ENCODE data around the gene ING2. TPM values are rescaled to one million over a fixed set of nuclear protein-coding genes. Genes with fewer than 3 reads are reported as not detected.
"Not testable (repeated sequence)": the region's sequence is repeated elsewhere in the genome, so short reads cannot be mapped to it uniquely, and the experiment has no call there.

The ING2 gene, protein sequence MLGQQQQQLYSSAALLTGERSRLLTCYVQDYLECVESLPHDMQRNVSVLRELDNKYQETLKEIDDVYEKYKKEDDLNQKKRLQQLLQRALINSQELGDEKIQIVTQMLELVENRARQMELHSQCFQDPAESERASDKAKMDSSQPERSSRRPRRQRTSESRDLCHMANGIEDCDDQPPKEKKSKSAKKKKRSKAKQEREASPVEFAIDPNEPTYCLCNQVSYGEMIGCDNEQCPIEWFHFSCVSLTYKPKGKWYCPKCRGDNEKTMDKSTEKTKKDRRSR
- total RNA-seq (2014; rRNA removed; shearing (Covaris generic); ENCODE audit: low replicate concordance) = 5.4 and 7.5 TPM in 2 replicates

DNA sequence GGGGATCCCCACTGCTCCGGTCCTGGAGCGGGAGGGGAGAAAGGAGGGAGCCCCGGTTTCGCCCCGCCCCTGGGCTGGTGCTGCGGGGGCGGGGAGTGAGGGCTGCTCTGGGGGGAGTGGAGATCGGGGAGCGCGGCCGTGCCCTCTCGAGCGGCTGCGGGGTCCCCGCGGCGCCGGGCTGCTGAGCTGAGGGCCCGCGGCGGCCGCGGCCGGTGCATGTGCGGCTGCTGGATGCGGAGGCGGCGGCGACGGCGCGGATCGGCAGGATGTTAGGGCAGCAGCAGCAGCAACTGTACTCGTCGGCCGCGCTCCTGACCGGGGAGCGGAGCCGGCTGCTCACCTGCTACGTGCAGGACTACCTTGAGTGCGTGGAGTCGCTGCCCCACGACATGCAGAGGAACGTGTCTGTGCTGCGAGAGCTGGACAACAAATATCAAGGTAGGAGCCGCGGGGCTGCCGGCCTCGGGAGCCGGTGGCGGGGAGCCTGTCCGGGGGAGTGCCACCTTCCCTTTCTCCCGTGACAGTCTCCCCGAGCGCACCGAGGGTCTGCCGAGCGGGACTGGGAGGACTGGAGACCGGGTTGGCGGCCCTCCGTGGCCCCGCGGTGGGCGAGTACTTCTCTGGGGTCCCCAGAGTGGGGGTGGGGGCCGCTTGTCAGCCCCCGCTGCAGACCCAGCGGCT lies at the start of gene ING2:
TSS of gene ING2 (plus strand) at position 129 of the 681 bp plus-strand sequence. CDS start at position 267, 138 bp downstream.
- Histone ChIP-seq H3K9me2 (replicated peaks; ENCODE audit: insufficient read depth, low read length) (no peaks in the 10 kb centered on the region), H3K27me3 (ENCODE audit: low read length) (no peaks in the 10 kb centered on the region), H3K4me3 (ENCODE audit: low read length) (peak within 1 kb of the TSS; percentile 82), H4K20me1 (ENCODE audit: insufficient read depth, low read depth, low read length) (0 out of 2 replicates have a peak, but pooled peaks cover 4% of the 10 kb centered on the region), H3K9me3 (ENCODE audit: low read length) (no peaks in the 10 kb centered on the region), H3K4me1 (ENCODE audit: low read length) (peaks cover 26% of the 10 kb centered on the region), H3K9ac (ENCODE audit: low read length) (peak within 1 kb of the TSS; percentile 78), H3K4me2 (ENCODE audit: low read depth, low read length, poor library complexity, severe bottlenecking) (peak within 1 kb of the TSS; percentile 85), H2AFZ (ENCODE audit: low read length) (peak within 1 kb of the TSS; percentile 50; the same call in 1 of the 2 replicates), H3K36me3 (ENCODE audit: insufficient read depth, low read length) (no peaks in the 10 kb centered on the region), H3K79me2 (ENCODE audit: low read length) (peaks cover 56% of the 10 kb centered on the region), H3K27ac (ENCODE audit: low read length) (peak within 1 kb of the TSS; percentile 71)
- peak; percentile 83 for DNase-seq

DNA sequence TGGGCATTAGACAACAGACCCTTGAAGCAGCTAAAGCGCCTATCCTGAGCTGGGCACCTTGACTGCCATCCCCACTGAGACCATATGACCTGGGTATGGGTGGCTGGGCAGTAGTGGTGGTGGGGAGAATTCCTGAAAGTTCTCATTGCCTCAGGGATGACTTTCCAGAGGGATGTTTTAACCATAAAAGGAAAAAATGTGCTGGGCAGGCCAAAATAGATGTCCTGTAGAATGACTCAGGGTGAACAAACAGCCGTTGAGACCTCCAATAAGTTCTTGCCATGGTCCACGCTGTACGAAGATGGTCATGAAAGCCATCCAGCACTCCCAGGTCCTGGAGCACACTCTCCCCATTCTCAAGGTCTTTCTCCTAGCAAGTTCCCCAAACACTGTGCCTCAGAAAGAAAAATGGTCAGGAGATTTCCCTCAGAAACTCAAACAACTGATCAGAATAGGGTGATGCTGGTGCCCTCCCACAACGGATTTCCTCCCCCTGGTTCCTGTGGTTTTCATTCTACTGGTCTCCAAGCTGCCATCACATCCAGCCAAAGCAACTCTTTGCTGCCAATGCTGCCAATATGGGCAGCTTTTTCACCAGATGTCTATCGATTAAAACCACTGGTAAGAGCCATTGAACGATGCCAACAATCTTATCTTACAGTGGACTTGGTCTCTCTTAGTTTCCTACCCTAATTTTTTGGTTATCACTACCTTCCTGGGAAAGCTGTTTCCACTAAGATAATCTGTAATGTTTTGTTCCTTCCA lies 49.2 kb upstream of the ING2 start:
- no peaks in the 10 kb centered on the region for H3K36me3 ChIP-seq (ENCODE audit: insufficient read depth, low read length)
- no peaks in the 10 kb centered on the region for H3K27me3 ChIP-seq (ENCODE audit: low read length)
- no peak for DNase-seq
- no peaks in the 10 kb centered on the region for H3K9me2 ChIP-seq (replicated peaks; ENCODE audit: insufficient read depth, low read length)
- H3K4me2 ChIP-seq (ENCODE audit: low read depth, low read length, poor library complexity, severe bottlenecking) = no peak overlapping the region
- H3K4me1 ChIP-seq (ENCODE audit: low read length) = no peaks in the 10 kb centered on the region
- H3K27ac ChIP-seq (ENCODE audit: low read length) = no peak overlapping the region
- H3K9ac ChIP-seq (ENCODE audit: low read length) = no peak overlapping the region
- H3K79me2 ChIP-seq (ENCODE audit: low read length) = no peaks in the 10 kb centered on the region
- no peaks in the 10 kb centered on the region for H4K20me1 ChIP-seq (ENCODE audit: insufficient read depth, low read depth, low read length)
- H2AFZ ChIP-seq (ENCODE audit: low read length) = no peak overlapping the region
- H3K4me3 ChIP-seq (ENCODE audit: low read length) = no peak overlapping the region
- no peaks in the 10 kb centered on the region for H3K9me3 ChIP-seq (ENCODE audit: low read length)

DNA sequence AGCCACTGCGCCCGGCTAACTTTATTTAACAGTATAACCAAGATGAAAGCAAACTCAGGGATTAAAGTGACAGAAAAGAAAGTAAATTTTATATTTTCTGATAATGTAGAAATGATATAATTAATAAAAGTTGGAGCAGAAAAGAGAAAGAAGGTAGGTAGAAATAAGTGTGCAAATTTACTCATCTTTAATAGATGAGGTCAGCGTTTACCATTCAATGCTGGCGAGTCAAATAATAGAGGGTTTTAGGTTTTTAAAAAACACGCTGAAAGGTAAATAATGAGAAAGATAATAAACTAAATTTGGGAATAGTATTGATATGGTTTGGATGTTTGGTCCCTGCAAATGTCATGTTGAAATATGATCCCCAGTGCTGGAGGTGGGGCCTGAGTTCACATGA lies 46.9 kb upstream of the ING2 start:
- no peaks in the 10 kb centered on the region for H3K9me3 ChIP-seq (ENCODE audit: low read length)
- H3K4me3 ChIP-seq (ENCODE audit: low read length) = no peak overlapping the region
- H3K27me3 ChIP-seq (ENCODE audit: low read length) = no peaks in the 10 kb centered on the region
- no peaks in the 10 kb centered on the region for H3K79me2 ChIP-seq (ENCODE audit: low read length)
- H3K4me2 ChIP-seq (ENCODE audit: low read depth, low read length, poor library complexity, severe bottlenecking) = no peak overlapping the region
- H4K20me1 ChIP-seq (ENCODE audit: insufficient read depth, low read depth, low read length) = no peaks in the 10 kb centered on the region
- H3K27ac ChIP-seq (ENCODE audit: low read length) = no peak overlapping the region
- H3K36me3 ChIP-seq (ENCODE audit: insufficient read depth, low read length) = no peaks in the 10 kb centered on the region
- DNase-seq = no peak
- H3K9ac ChIP-seq (ENCODE audit: low read length) = no peak overlapping the region
- H2AFZ ChIP-seq (ENCODE audit: low read length) = no peak overlapping the region
- no peaks in the 10 kb centered on the region for H3K4me1 ChIP-seq (ENCODE audit: low read length)
- no peaks in the 10 kb centered on the region for H3K9me2 ChIP-seq (replicated peaks; ENCODE audit: insufficient read depth, low read length)

DNA sequence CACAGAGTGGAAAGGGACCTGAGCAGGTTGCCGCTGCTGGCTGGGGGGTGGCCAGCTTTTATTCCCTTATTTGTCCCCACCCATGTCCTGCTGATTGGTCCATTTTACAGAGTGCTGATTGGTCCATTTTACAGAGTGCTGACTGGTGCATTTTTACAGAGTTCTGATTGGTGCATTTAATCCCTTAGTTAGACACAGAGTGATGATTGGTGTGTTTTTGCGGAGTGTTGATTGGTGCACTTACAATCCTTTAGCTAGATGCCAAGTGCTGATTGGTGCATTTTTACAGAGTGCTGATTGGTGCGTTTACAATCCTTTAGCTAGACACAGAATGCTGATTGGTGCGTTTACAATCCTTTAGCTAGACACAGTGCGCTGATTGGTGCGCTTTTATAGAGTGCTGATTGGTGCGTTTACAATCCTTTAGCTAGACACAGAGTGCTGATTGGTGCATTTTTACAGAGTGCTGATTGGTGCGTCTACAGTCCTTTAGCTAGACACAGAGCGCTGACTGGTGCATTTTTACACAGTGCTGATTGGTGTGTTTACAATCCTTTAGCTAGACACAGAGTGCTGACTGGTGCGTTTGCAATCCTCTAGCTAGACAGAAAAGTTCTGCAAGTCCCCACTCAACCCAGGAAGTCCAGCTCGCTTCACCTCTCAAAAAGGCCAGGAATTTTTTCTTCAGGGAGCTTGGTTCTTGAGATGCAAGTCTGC lies 40.8 kb upstream of the ING2 start:
- H3K4me3 ChIP-seq (ENCODE audit: low read length); H3K9me3 ChIP-seq (ENCODE audit: low read length); DNase-seq; H3K27ac ChIP-seq (ENCODE audit: low read length); H2AFZ ChIP-seq (ENCODE audit: low read length); H3K79me2 ChIP-seq (ENCODE audit: low read length); H3K9ac ChIP-seq (ENCODE audit: low read length); H4K20me1 ChIP-seq (ENCODE audit: insufficient read depth, low read depth, low read length); H3K4me1 ChIP-seq (ENCODE audit: low read length); H3K9me2 ChIP-seq (replicated peaks; ENCODE audit: insufficient read depth, low read length); H3K27me3 ChIP-seq (ENCODE audit: low read length); H3K4me2 ChIP-seq (ENCODE audit: low read depth, low read length, poor library complexity, severe bottlenecking); H3K36me3 ChIP-seq (ENCODE audit: insufficient read depth, low read length): not testable (repeated sequence)

DNA sequence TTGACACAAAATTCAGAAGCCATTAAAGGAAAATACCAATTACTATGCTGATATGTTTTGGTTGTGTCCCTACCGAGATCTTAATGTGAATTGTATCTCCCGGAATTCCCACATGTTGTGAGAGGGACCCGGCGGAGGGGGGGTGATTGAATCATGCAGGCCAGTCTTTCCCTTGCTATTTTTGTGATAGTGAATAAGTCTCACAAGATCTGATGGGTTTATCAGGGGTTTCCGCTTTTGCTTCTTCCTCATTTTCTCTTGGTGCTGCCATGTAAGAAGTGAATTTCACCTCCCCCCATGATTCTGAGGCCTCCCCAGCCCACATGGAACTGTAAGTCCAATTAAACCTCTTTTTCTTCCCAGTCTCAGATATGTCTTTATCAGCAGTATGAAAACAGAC lies 39.0 kb upstream of the ING2 start:
- not testable (repeated sequence) for H3K79me2 ChIP-seq (ENCODE audit: low read length); H3K9ac ChIP-seq (ENCODE audit: low read length); H3K4me1 ChIP-seq (ENCODE audit: low read length); H4K20me1 ChIP-seq (ENCODE audit: insufficient read depth, low read depth, low read length); H3K9me2 ChIP-seq (replicated peaks; ENCODE audit: insufficient read depth, low read length); H3K9me3 ChIP-seq (ENCODE audit: low read length); H3K27ac ChIP-seq (ENCODE audit: low read length); H3K27me3 ChIP-seq (ENCODE audit: low read length); H2AFZ ChIP-seq (ENCODE audit: low read length); H3K36me3 ChIP-seq (ENCODE audit: insufficient read depth, low read length); H3K4me3 ChIP-seq (ENCODE audit: low read length); DNase-seq; H3K4me2 ChIP-seq (ENCODE audit: low read depth, low read length, poor library complexity, severe bottlenecking)

DNA sequence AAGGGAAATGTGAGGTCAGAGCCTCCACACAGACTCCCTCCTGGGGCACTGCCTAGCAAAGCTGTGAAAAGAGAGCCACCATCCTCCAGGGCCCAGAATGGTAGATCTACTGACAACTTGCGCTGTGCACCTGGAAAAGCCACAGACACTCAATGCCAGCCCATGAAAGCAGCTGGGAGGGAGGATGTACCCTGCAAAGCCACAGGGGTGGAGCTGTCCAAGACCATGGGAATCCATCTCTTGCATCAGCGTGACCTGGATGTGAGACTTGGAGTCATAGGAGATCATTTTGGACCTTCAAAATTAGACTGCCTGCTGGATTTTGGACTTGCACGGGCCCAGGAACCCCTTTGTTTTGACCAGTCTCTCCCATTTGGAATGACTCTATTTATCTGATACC lies 37.6 kb upstream of the ING2 start:
- Histone ChIP-seq H4K20me1 (ENCODE audit: insufficient read depth, low read depth, low read length) (no peaks in the 10 kb centered on the region), H3K4me3 (ENCODE audit: low read length) (no peak overlapping the region), H3K79me2 (ENCODE audit: low read length) (no peaks in the 10 kb centered on the region), H3K4me1 (ENCODE audit: low read length) (no peaks in the 10 kb centered on the region), H3K27me3 (ENCODE audit: low read length) (no peaks in the 10 kb centered on the region), H2AFZ (ENCODE audit: low read length) (no peak overlapping the region), H3K36me3 (ENCODE audit: insufficient read depth, low read length) (no peaks in the 10 kb centered on the region), H3K9me2 (replicated peaks; ENCODE audit: insufficient read depth, low read length) (no peaks in the 10 kb centered on the region), H3K9me3 (ENCODE audit: low read length) (no peaks in the 10 kb centered on the region), H3K4me2 (ENCODE audit: low read depth, low read length, poor library complexity, severe bottlenecking) (no peak overlapping the region), H3K27ac (ENCODE audit: low read length) (no peak overlapping the region), H3K9ac (ENCODE audit: low read length) (no peak overlapping the region)
- DNase-seq = no peak

DNA sequence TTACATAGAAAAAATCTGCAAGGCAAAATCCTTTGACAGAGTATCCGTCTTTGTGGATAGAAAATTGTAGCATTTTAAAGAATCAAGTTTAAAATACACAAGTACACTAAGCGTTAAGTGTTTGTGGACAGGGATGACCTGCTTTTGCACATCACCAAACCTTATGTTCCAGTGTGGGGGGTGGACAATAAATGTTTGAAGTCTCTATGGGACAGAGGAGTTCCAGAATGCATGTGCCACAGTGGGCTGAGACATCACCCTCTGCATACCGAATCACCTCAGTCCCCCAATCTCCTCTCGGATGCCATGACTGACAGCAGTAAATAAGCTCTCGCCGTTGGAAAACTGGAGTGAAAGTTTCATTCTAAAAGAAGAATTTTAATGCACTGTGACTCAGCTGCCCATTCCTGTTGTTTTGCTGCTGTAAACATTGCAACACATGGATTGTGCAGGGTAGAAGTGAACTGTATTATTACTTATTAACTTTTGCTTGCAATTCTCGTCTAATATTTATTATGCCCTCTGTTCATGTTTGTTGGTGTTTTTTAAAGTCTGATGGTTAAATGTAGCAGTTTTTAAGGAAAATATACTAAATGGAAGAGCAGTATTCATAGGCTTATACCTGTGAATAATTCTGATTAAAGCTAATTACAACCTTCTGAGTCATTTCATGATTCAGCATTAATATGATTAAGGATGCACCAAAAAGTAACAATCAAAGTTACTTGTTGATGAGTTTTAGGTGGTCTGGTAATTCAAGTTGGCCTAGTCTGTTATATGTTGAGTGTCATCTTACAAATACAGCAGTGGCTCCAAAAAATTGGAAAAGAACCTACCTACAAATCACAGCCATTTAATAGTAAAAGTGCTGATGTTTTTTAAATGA lies 36.4 kb upstream of the ING2 start:
- Histone ChIP-seq H3K27ac (ENCODE audit: low read length) (no peak overlapping the region), H3K9me3 (ENCODE audit: low read length) (no peaks in the 10 kb centered on the region), H3K4me2 (ENCODE audit: low read depth, low read length, poor library complexity, severe bottlenecking) (no peak overlapping the region), H3K27me3 (ENCODE audit: low read length) (no peaks in the 10 kb centered on the region), H3K79me2 (ENCODE audit: low read length) (no peaks in the 10 kb centered on the region), H3K9me2 (replicated peaks; ENCODE audit: insufficient read depth, low read length) (no peaks in the 10 kb centered on the region), H3K4me3 (ENCODE audit: low read length) (no peak overlapping the region), H3K4me1 (ENCODE audit: low read length) (no peaks in the 10 kb centered on the region), H3K9ac (ENCODE audit: low read length) (no peak overlapping the region), H3K36me3 (ENCODE audit: insufficient read depth, low read length) (no peaks in the 10 kb centered on the region), H4K20me1 (ENCODE audit: insufficient read depth, low read depth, low read length) (no peaks in the 10 kb centered on the region), H2AFZ (ENCODE audit: low read length) (no peak overlapping the region)
- no peak for DNase-seq

All from Karpas-422 (cell line).